OCI-LY3 (cell line): ENCODE results near the gene EIF4G3.
"Not testable (repeated sequence)": the region's sequence is repeated elsewhere in the genome, so short reads cannot be mapped to it uniquely, and the experiment has no call there.

Source experiments
- H2AFZ ChIP-seq: fragments of 200-600, 300-600 bp; shearing (Covaris generic); 2 replicates; pipeline ENCODE4 v1.6.0; 2014; ENCODE audit warnings: antibody characterized with exemption, low read depth, low read length
- H3K27ac ChIP-seq: fragments of 200-600, 300-600 bp; sonication (generic); 2 replicates; pipeline ENCODE4 v1.5.1; 2014; ENCODE audit warnings: mild to moderate bottlenecking, low read length, moderate library complexity, mixed read lengths
- H3K27me3 ChIP-seq: fragments of 200-600, 300-600 bp; sonication (generic); 2 replicates; pipeline ENCODE4 v1.6.1; 2014; ENCODE audit warnings: low read depth, low read length, mixed read lengths
- H3K36me3 ChIP-seq: fragments of 200-600, 300-600 bp; sonication (generic); replicated peaks from 2 replicates; pipeline ENCODE3; 2014; ENCODE audit warnings: low read depth, low read length, mixed read lengths
- H3K4me1 ChIP-seq: fragments of 300-600, 200-600 bp; sonication (generic); 2 replicates; pipeline ENCODE4 v1.6.1; 2014; ENCODE audit warnings: low read length, mixed read lengths
- H3K4me2 ChIP-seq: fragments of 200-600, 300-600 bp; sonication (generic); 2 replicates; pipeline ENCODE4 v1.6.1; 2014; ENCODE audit warnings: low read length, mixed read lengths
- H3K4me3 ChIP-seq: fragments of 300-600, 200-600 bp; sonication (generic); 2 replicates; pipeline ENCODE4 v1.5.1; 2014; ENCODE audit warnings: antibody characterized with exemption, mild to moderate bottlenecking, low read length, moderate library complexity
- H3K79me2 ChIP-seq: fragments of 300-600, 200-600 bp; shearing (Covaris generic); 2 replicates; pipeline ENCODE4 v1.6.1; 2014; ENCODE audit warnings: mild to moderate bottlenecking, low read length, mixed read lengths
- H3K9ac ChIP-seq: fragments of 300-600, 200-600 bp; shearing (Covaris generic); 2 replicates; pipeline ENCODE4 v1.6.0; 2014; ENCODE audit warnings: mild to moderate bottlenecking, low read length, moderate library complexity
- H3K9me3 ChIP-seq: fragments of 200-600, 300-600 bp; shearing (Covaris generic); 2 replicates; pipeline ENCODE4 v1.6.1; 2014; ENCODE audit warnings: low read length, mixed read lengths; ENCODE audit not compliant: insufficient read depth
- H4K20me1 ChIP-seq: fragments of 200-600, 300-600 bp; sonication (generic); 2 replicates; pipeline ENCODE4 v1.6.1; 2016; ENCODE audit warnings: low read length, mixed read lengths; ENCODE audit not compliant: insufficient read depth
- EZH2phosphoT487 ChIP-seq: fragments of 200-600 bp; shearing (Covaris generic); IDR thresholded peaks from 2 replicates; pipeline ENCODE4 v1.6.1; 2018; ENCODE audit warnings: antibody characterized with exemption, mixed run types, low read depth
- TF ChIP-seq, protein P1 (sequence below): fragments of 200-600, 300-600 bp; sonication (generic); IDR thresholded peaks from 2 replicates; pipeline ENCODE4 v1.5.1; 2014; ENCODE audit warnings: antibody characterized with exemption, low read length, low read depth

The EIF4G3 gene

DNA sequence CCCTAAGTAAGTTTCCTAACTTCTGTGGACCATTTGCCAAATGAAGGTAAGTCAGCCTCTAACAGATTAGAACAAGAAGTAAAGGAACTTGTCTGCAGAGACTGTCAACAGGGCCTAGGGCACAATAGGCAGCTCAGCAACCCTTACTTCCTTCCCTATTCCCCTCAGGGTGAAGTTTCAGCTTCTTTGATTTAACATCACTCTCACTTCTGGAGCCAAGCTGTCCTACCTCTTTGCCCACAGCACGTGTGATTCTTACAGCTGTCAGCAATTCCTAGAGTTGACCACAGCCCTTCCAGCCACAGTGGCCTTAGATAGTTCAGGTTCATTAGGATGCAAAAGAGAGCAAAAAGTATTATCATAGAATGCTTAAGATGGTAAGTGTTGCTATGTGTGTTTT lies 7.6 kb upstream of the EIF4G3 start:
- Histone ChIP-seq H3K79me2 (no peaks in the 10 kb centered on the region), H3K36me3 (no peaks in the 10 kb centered on the region), H3K4me2 (peak overlapping the region; percentile 42), H3K4me1 (peaks cover 22% of the 10 kb centered on the region), H2AFZ (no peak overlapping the region), H3K9me3 (no peaks in the 10 kb centered on the region), H3K4me3 (no peak overlapping the region), H4K20me1 (no peaks in the 10 kb centered on the region), H3K9ac (no peak overlapping the region), H3K27me3 (0 out of 2 replicates have a peak, but pooled peaks cover 3% of the 10 kb centered on the region), H3K27ac (no peak overlapping the region)
- no peak for TF ChIP-seq EZH2phosphoT487
- TF ChIP-seq, protein P1, sequence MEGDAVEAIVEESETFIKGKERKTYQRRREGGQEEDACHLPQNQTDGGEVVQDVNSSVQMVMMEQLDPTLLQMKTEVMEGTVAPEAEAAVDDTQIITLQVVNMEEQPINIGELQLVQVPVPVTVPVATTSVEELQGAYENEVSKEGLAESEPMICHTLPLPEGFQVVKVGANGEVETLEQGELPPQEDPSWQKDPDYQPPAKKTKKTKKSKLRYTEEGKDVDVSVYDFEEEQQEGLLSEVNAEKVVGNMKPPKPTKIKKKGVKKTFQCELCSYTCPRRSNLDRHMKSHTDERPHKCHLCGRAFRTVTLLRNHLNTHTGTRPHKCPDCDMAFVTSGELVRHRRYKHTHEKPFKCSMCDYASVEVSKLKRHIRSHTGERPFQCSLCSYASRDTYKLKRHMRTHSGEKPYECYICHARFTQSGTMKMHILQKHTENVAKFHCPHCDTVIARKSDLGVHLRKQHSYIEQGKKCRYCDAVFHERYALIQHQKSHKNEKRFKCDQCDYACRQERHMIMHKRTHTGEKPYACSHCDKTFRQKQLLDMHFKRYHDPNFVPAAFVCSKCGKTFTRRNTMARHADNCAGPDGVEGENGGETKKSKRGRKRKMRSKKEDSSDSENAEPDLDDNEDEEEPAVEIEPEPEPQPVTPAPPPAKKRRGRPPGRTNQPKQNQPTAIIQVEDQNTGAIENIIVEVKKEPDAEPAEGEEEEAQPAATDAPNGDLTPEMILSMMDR: no peak

- TF ChIP-seq EZH2phosphoT487: no peak
- TF ChIP-seq, protein P1: no peak
- Histone ChIP-seq H3K4me3 (no peak overlapping the region), H3K9me3 (no peaks in the 10 kb centered on the region), H2AFZ (no peak overlapping the region), H3K27ac (no peak overlapping the region), H3K9ac (no peak overlapping the region), H3K79me2 (no peaks in the 10 kb centered on the region), H3K4me2 (peak overlapping the region; percentile 77), H3K27me3 (0 out of 2 replicates have a peak, but pooled peaks cover 3% of the 10 kb centered on the region), H3K36me3 (no peaks in the 10 kb centered on the region), H3K4me1 (peaks cover 23% of the 10 kb centered on the region), H4K20me1 (no peaks in the 10 kb centered on the region)
Observed at GRCh38 chr1:21182181-21182731, 5.6 kb upstream of the EIF4G3 start.

DNA sequence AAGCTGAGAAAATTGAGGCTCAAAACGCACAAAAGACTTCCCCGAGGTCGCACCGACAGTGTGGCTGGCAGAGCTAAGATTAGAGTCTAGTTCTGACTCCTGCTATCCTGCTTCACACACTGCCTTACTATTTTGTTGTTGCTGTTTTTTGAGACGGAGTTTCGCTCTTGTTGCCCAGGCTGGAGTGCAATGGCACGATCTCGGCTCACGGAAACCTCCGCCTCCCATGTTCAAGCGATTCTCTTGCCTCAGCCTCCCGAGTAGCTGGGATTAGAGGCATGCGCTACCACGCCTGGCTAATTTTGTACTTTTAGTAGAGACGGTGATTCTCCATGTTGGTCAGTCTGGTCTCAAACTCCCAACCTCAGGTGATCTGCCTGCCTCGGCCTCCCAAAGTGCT lies 1.6 kb upstream of the EIF4G3 start:
- H3K9me3 ChIP-seq, H3K4me2 ChIP-seq, H3K4me3 ChIP-seq, H3K27me3 ChIP-seq, H3K27ac ChIP-seq, H3K9ac ChIP-seq, H3K36me3 ChIP-seq, H2AFZ ChIP-seq: not testable (repeated sequence)
- Histone ChIP-seq H3K79me2 (peaks cover 28% of the 10 kb centered on the region), H3K4me1 (peaks cover 27% of the 10 kb centered on the region), H4K20me1 (peaks cover 11% of the 10 kb centered on the region)

- no peaks in the 10 kb centered on the region for H3K36me3 ChIP-seq
- H3K27ac ChIP-seq: peak overlapping the region; percentile 67
- 0 out of 2 replicates have a peak, but pooled peaks cover under 1% of the 10 kb centered on the region for H3K27me3 ChIP-seq
- TF ChIP-seq, protein P1: no peak
- TF ChIP-seq EZH2phosphoT487: no peak
- H3K9me3 ChIP-seq: no peaks in the 10 kb centered on the region
- H2AFZ ChIP-seq: 0 out of 2 replicates have a peak overlapping the region, but pooled peaks have one; percentile 54
- peak overlapping the region; percentile 84 for H3K4me2 ChIP-seq
- H3K4me1 ChIP-seq: peaks cover 17% of the 10 kb centered on the region
- peak overlapping the region; percentile 81 for H3K9ac ChIP-seq
- peaks cover 47% of the 10 kb centered on the region for H3K79me2 ChIP-seq
- H4K20me1 ChIP-seq: peaks cover 15% of the 10 kb centered on the region
- H3K4me3 ChIP-seq: peak overlapping the region; percentile 95
Observed at GRCh38 chr1:21175670-21176581, 771 bp downstream of the EIF4G3 start.
